Stimulated activated CD8-positive, alpha-beta memory T cell treated with anti-CD3 and anti-CD28 coated beads, Interleukin-2, amount 100 ng/mL, for 48 hours (primary cell): ENCODE data around the gene SLC36A2.

Experiments used
- DNase-seq, 2 donors: peaks; one replicate each; pipeline ENCODE4 v3.0.0-alpha.2; 2020; ENCODE audit warnings: low read depth in 2 of 2

SLC36A2 gene

GRCh38 chr5:151283120-151283825 lies 64.1 kb downstream of the SLC36A2 start:
- DNase-seq: no peak

DNA sequence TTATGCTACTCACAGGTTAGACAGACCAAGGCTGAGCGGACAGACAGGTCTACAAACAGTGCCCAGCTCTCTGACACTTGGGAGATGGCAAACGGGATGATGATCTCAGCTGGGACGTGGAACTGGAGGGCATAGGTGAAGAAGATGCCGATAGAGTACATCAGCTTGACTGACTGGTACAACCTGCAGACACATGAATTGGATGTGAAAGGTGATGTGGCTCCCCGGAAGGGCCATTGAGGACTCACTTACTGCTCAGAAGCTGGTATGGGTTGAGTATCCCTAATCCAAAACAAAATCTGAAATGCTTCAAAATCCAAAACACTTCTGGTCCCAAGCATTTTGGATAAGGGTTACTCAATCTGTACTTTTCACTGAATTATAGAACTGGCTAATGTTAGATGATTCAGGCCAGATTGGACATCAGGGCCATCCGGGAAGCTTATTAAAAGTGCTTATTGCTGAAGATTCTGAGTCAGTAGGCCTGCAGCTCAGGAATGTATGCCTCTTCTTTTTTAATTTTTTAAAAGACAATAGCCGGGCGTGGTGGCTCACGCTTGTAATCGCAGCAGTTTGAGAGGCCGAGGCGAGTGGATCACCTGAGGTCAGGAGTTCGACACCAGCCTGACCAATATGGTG lies 66.2 kb downstream of the SLC36A2 start:
- DNase-seq: no peak

- no peak for DNase-seq
These were observed 66.9 kb downstream of the SLC36A2 start for GRCh38 chr5:151280443-151280842.

- no peak for DNase-seq
These were observed 68.5 kb downstream of the SLC36A2 start for GRCh38 chr5:151278845-151279244.

- DNase-seq: no peak
These were observed 71.6 kb downstream of the SLC36A2 start for GRCh38 chr5:151275803-151276202.

DNA sequence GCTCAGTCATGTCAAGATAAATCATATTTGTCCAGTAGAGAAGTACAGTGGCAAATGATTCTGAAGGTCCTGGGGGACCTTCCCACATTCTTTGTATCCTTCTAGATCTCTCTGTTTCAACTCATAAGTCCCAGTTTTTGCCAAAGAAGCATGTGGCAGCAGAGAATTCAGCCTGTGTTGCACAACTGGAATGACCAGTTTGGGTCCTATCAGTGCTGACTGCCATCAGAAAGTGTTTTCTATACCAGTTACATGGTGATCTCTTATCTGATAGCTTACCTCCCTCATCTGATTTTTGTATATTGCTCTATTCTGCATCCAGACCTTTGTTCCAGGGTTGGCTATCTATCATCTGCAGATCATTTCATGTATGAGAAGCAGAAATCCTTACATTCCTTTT lies 72.7 kb downstream of the SLC36A2 start:
- DNase-seq: no peak

DNA sequence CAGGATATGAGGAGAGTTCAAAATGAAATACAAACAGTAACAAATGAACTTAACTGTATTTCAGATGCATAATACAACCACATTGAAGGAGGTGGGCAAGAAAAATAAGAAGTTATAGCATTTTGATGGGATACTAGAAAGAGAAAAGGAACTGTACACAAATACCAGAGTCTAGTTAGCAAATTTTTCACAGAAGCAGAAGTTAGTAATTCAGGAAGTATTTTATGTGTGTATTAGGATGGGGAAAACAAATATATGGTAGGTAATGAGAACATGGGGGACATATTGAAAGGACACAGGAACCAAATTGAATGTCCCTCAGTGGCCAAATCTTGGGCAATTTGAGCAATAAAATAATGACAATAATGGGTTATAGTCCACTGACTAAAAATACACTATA lies 76.0 kb downstream of the SLC36A2 start:
- DNase-seq: no peak

- no peak for DNase-seq
These were observed 76.8 kb downstream of the SLC36A2 start for GRCh38 chr5:151270599-151270998.

- no peak for DNase-seq
These were observed 79.7 kb downstream of the SLC36A2 start for GRCh38 chr5:151267491-151268260.
